Neuronal stem cell (in vitro differentiated cells): Measurements from ENCODE around the gene DDX24.

Source experiments
- DNase-seq: peaks from one replicate; pipeline ENCODE4 v3.0.0-alpha.2; 2013; ENCODE audit warnings: low spot score
- H2AFZ ChIP-seq: one replicate; pipeline ENCODE4 v1.6.1; 2013; ENCODE audit warnings: mild to moderate bottlenecking, low read length, inconsistent platforms
- H2AK5ac ChIP-seq: 2 replicates; pipeline ENCODE4 v1.6.1; 2013; ENCODE audit warnings: low read depth, mild to moderate bottlenecking, inconsistent platforms, low read length, moderate library complexity, mixed read lengths
- H2BK120ac ChIP-seq: 2 replicates; pipeline ENCODE4 v1.6.1; 2013; ENCODE audit warnings: low read depth, mild to moderate bottlenecking, inconsistent platforms, low read length, moderate library complexity, mixed read lengths
- H2BK12ac ChIP-seq: one replicate; pipeline ENCODE4 v1.6.1; 2013; ENCODE audit warnings: low read length, inconsistent platforms
- H2BK15ac ChIP-seq: 2 replicates; pipeline ENCODE4 v1.6.1; 2013; ENCODE audit warnings: mild to moderate bottlenecking, low read length, inconsistent platforms, mixed read lengths
- H2BK5ac ChIP-seq: one replicate; pipeline ENCODE4 v1.6.1; 2013; ENCODE audit warnings: inconsistent platforms, mild to moderate bottlenecking, low read length, moderate library complexity
- H3K14ac ChIP-seq: one replicate; pipeline ENCODE4 v1.6.1; 2013; ENCODE audit warnings: low read length, inconsistent platforms
- H3K18ac ChIP-seq: 2 replicates; pipeline ENCODE4 v1.6.1; 2013; ENCODE audit warnings: low read length, inconsistent platforms
- H3K23ac ChIP-seq: 2 replicates; pipeline ENCODE4 v1.6.1; 2013; ENCODE audit warnings: low read depth, mild to moderate bottlenecking, mixed read lengths, low read length, inconsistent platforms; ENCODE audit not compliant: poor library complexity
- H3K27ac ChIP-seq: replicated peaks from 3 replicates; pipeline ENCODE4 v1.5.1; 2013; ENCODE audit warnings: low read length, inconsistent platforms
- H3K27me3 ChIP-seq, 3 experiments: 2 replicates each; pipeline ENCODE4 v1.6.1; 2013; ENCODE audit warnings: low read length in 3 of 3, mild to moderate bottlenecking in 2 of 3, inconsistent platforms in 1 of 3, low read depth in 1 of 3, mixed read lengths in 1 of 3, moderate library complexity in 1 of 3; ENCODE audit not compliant: control insufficient read depth in 3 of 3, insufficient read depth in 3 of 3
- H3K36me3 ChIP-seq, 2 donors: replicated peaks in 1 of 2; 2 replicates each; pipeline ENCODE4 v1.6.1; 2013; ENCODE audit warnings: low read length in 2 of 2; ENCODE audit not compliant: control insufficient read depth in 2 of 2, insufficient read depth in 2 of 2
- H3K4ac ChIP-seq: 2 replicates; pipeline ENCODE4 v1.6.1; 2013; ENCODE audit warnings: inconsistent platforms, mild to moderate bottlenecking, low read length, moderate library complexity
- H3K4me1 ChIP-seq, 2 donors: 1 replicate in 1 of 2; 2 replicates in 1 of 2; pipeline ENCODE4 v1.6.1; 2013; ENCODE audit warnings: low read length in 2 of 2, low read depth in 1 of 2; ENCODE audit not compliant: control insufficient read depth in 2 of 2, insufficient read depth in 1 of 2
- H3K4me2 ChIP-seq: one replicate; pipeline ENCODE4 v1.6.1; 2013; ENCODE audit warnings: mild to moderate bottlenecking, low read length, inconsistent platforms; ENCODE audit not compliant: insufficient read depth, poor library complexity, severe bottlenecking
- H3K4me3 ChIP-seq, 2 donors: 2 replicates each; pipeline ENCODE4 v1.5.1; 2013; ENCODE audit warnings: low read length in 2 of 2, mild to moderate bottlenecking in 2 of 2, inconsistent platforms in 1 of 2, moderate library complexity in 1 of 2
- H3K79me1 ChIP-seq: one replicate; pipeline ENCODE4 v1.6.1; 2013; ENCODE audit warnings: low read depth, mild to moderate bottlenecking, inconsistent platforms, low read length, moderate library complexity
- H3K9ac ChIP-seq: one replicate; pipeline ENCODE4 v1.6.1; 2013; ENCODE audit warnings: mild to moderate bottlenecking, low read depth, low read length, inconsistent platforms; ENCODE audit not compliant: poor library complexity
- H3K9me3 ChIP-seq, 2 donors: replicated peaks in 1 of 2; 2 replicates each; pipeline versions ENCODE3 to v1.6.1; 2013; ENCODE audit warnings: low read length in 2 of 2, mild to moderate bottlenecking in 2 of 2, inconsistent platforms in 1 of 2, low read depth in 1 of 2, mixed read lengths in 1 of 2, moderate library complexity in 1 of 2; ENCODE audit not compliant: control insufficient read depth in 2 of 2, insufficient read depth in 1 of 2
- H4K8ac ChIP-seq: one replicate; pipeline ENCODE4 v1.6.1; 2013; ENCODE audit warnings: low read depth, mild to moderate bottlenecking, inconsistent platforms, low read length, moderate library complexity
- H4K91ac ChIP-seq: one replicate; pipeline ENCODE4 v1.6.1; 2013; ENCODE audit warnings: low read length, low read depth, mild to moderate bottlenecking, inconsistent platforms; ENCODE audit not compliant: poor library complexity
- WGBS, 2 donors: extraction: QIAGEN DNeasy Blood & Tissue Kit; methylation state at CpG; one replicate each; pipeline ENCODE4 v1.1.7; 2013; ENCODE audit warnings: missing lambda C conversion rate in 2 of 2, mixed read lengths in 1 of 2; ENCODE audit not compliant: insufficient read length in 2 of 2, insufficient replicate concordance in 1 of 2; ENCODE audit errors: extremely low coverage in 2 of 2; 5-methylcytosine and 5-hydroxymethylcytosine counted together

DDX24 gene

GRCh38 chr14:94056579-94057308, 24.3 kb downstream of the DDX24 start:
- Histone ChIP-seq H3K4me1 (no peaks in the 10 kb centered on the region), H3K27ac (no peak overlapping the region), H3K18ac (no peak overlapping the region), H3K27me3 (no peaks in the 10 kb centered on the region), H2AK5ac (no peak overlapping the region), H2BK12ac (no peak overlapping the region), H3K4me2 (no peak overlapping the region), H3K4me3 (no peak overlapping the region), H3K9me3 (no peaks in the 10 kb centered on the region), H3K4ac (no peak overlapping the region), H2AFZ (no peak overlapping the region), H4K8ac (no peak overlapping the region), H2BK15ac (no peak overlapping the region), H3K14ac (no peak overlapping the region), H2BK120ac (no peak overlapping the region), H4K91ac (no peak overlapping the region), H3K79me1 (peaks cover 2% of the 10 kb centered on the region), H2BK5ac (no peak overlapping the region), H3K9ac (no peak overlapping the region), H3K36me3 (peaks cover 51 to 98% of the 10 kb centered on the region in 2 donors), H3K23ac (no peak overlapping the region)
- no peak for DNase-seq
- WGBS, 2 donors = no CpG with 5 or more reads among the region's 6 CpGs

GRCh38 chr14:94054936-94055335, 26.1 kb downstream of the DDX24 start:
- no peak overlapping the region for H2AK5ac ChIP-seq
- H4K91ac ChIP-seq = no peak overlapping the region
- H3K23ac ChIP-seq = no peak overlapping the region
- no peaks in the 10 kb centered on the region for H3K4me1 ChIP-seq
- no peak overlapping the region for H3K18ac ChIP-seq
- no peak overlapping the region for H3K4me2 ChIP-seq
- H3K27ac ChIP-seq = no peak overlapping the region
- H2BK120ac ChIP-seq = no peak overlapping the region
- H2BK12ac ChIP-seq = no peak overlapping the region
- H3K36me3 ChIP-seq = peaks cover 48 to 98% of the 10 kb centered on the region in 2 donors
- DNase-seq = no peak
- H3K4me3 ChIP-seq = no peak overlapping the region
- no peak overlapping the region for H2BK15ac ChIP-seq
- no peak overlapping the region for H3K9ac ChIP-seq
- no peaks in the 10 kb centered on the region for H3K9me3 ChIP-seq
- H4K8ac ChIP-seq = no peak overlapping the region
- H3K79me1 ChIP-seq = peaks cover 2% of the 10 kb centered on the region
- H2BK5ac ChIP-seq = no peak overlapping the region
- H2AFZ ChIP-seq = no peak overlapping the region
- no peaks in the 10 kb centered on the region for H3K27me3 ChIP-seq
- WGBS, 2 donors = no CpG with 5 or more reads among the region's 7 CpGs
- no peak overlapping the region for H3K4ac ChIP-seq
- H3K14ac ChIP-seq = no peak overlapping the region

DNA sequence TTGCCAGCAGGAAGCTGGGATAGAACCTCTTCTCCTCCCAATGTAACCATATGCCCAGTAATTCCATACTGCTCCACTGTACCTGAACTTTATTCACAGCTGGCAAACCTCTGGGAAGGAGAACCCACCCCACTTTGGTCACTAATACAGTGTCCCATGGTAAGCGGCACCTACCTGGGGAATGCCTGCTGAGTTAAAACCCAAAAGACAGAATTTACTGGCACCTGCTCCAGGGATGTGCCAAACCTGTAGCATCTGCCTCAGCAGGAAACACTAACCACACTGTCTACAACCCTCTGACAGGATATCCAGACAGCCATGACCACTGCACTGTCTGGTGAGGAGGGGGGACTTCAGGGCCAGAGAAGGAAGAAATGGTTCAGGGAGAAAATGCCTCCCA, 26.6 kb downstream of the DDX24 start:
- no peak overlapping the region for H3K23ac ChIP-seq
- WGBS, 2 donors = no CpG with 5 or more reads among the region's 1 CpG
- H4K91ac ChIP-seq = no peak overlapping the region
- no peaks in the 10 kb centered on the region for H3K9me3 ChIP-seq
- H3K79me1 ChIP-seq = peaks cover 2% of the 10 kb centered on the region
- no peak overlapping the region for H2AK5ac ChIP-seq
- no peaks in the 10 kb centered on the region for H3K27me3 ChIP-seq
- no peak overlapping the region for H2BK12ac ChIP-seq
- H3K9ac ChIP-seq = no peak overlapping the region
- no peak overlapping the region for H2BK120ac ChIP-seq
- no peak overlapping the region for H2BK15ac ChIP-seq
- H3K14ac ChIP-seq = no peak overlapping the region
- no peak overlapping the region for H4K8ac ChIP-seq
- H3K36me3 ChIP-seq = peaks cover 48 to 98% of the 10 kb centered on the region in 2 donors
- H2BK5ac ChIP-seq = no peak overlapping the region
- H3K4ac ChIP-seq = no peak overlapping the region
- no peak overlapping the region for H2AFZ ChIP-seq
- H3K27ac ChIP-seq = no peak overlapping the region
- H3K18ac ChIP-seq = no peak overlapping the region
- H3K4me2 ChIP-seq = no peak overlapping the region
- no peaks in the 10 kb centered on the region for H3K4me1 ChIP-seq
- DNase-seq = no peak
- H3K4me3 ChIP-seq = no peak overlapping the region

GRCh38 chr14:94052662-94053061, 28.3 kb downstream of the DDX24 start:
- Histone ChIP-seq H2BK15ac (no peak overlapping the region), H3K27ac (no peak overlapping the region), H2BK120ac (no peak overlapping the region), H3K4me2 (no peak overlapping the region), H3K4me1 (no peaks in the 10 kb centered on the region), H3K36me3 (peaks cover 44 to 98% of the 10 kb centered on the region in 2 donors), H2AK5ac (no peak overlapping the region), H4K91ac (no peak overlapping the region), H2AFZ (no peak overlapping the region), H3K23ac (no peak overlapping the region), H3K4me3 (no peak overlapping the region), H3K9ac (no peak overlapping the region), H3K9me3 (no peaks in the 10 kb centered on the region), H4K8ac (no peak overlapping the region), H3K79me1 (peaks cover 2% of the 10 kb centered on the region), H2BK12ac (no peak overlapping the region), H3K14ac (no peak overlapping the region), H3K4ac (no peak overlapping the region), H2BK5ac (no peak overlapping the region), H3K27me3 (no peaks in the 10 kb centered on the region), H3K18ac (no peak overlapping the region)
- no peak for DNase-seq
- WGBS, 2 donors = no CpG with 5 or more reads among the region's 4 CpGs
